Pancreas (tissue), 10 donors: ENCODE data around the gene GNAL. TPM values are rescaled to one million over a fixed set of nuclear protein-coding genes. Genes with fewer than 3 reads are reported as not detected.

Experiments
- ATAC-seq, 4 donors: fragments of 200-7000 bp; cut with Tn5 transposase; one replicate each; pipeline versions ENCODE4 v1.8.0 to v1.9.1; 2020; ENCODE audit warnings: mild to moderate bottlenecking in 4 of 4, moderate library complexity in 4 of 4
- DNase-seq, 6 donors: peaks; one replicate each; pipeline ENCODE4 v3.0.0-alpha.2; 2020
- FAIRE-seq: peaks from 2 replicates; lab custom pipeline; 2012; peaks lifted over from hg19 to GRCh38; lab: Jason Lieb, UNC
- H3K27ac ChIP-seq, 4 donors: fragments of 200-600 bp; sonication (generic); 1 replicate in 3 of 4; 2 replicates in 1 of 4; pipeline versions ENCODE4 v1.5.0 to v1.8.0; 2020
- H3K27me3 ChIP-seq, 4 donors: fragments of 200-600 bp; one replicate each; pipeline ENCODE4 v1.8.0; 2021
- H3K36me3 ChIP-seq, 3 donors: fragments of 200-600 bp; sonication (generic) in 1 of 3; one replicate each; pipeline versions ENCODE4 v1.5.0 to v1.8.0; 2020 to 2021
- H3K4me1 ChIP-seq, 3 donors: fragments of 200-600 bp; one replicate each; pipeline ENCODE4 v1.8.0; 2021
- H3K4me3 ChIP-seq, 4 donors: fragments of 200-600 bp; sonication (generic) in 2 of 4; one replicate each; pipeline versions ENCODE4 v1.5.0 to v1.8.0; 2020 to 2021
- H3K9me3 ChIP-seq, 4 donors: fragments of 200-600 bp; one replicate each; pipeline ENCODE4 v1.8.0; 2021
- WGBS, 2 donors: extraction: QIAGEN DNeasy Blood & Tissue Kit; methylation state at CpG; one replicate each; pipeline ENCODE4 v1.1.7; 2013; 5-methylcytosine and 5-hydroxymethylcytosine counted together
- intact Hi-C, 3 donors: fragments of 100-400 bp; cut with DNase I; formaldehyde crosslinking; loops; one replicate each; pipeline versions ENCODE4 v1.11.1 to v1.14.2; 2022
- polyA plus RNA-seq, 2 donors: library from polyadenylated mRNA; stranded (reverse); fragments of 200-250 nt; gene quantifications; one replicate each; pipeline ENCODE4 v1.2.3, GENCODE V29; 2013
- total RNA-seq, 6 donors: library from RNA; stranded (reverse); fragmentation: NEBNext Ultra II Directional in 4 of 6; extraction: Animal tissue kit (Norgen Biotek cat#: 25700) in 4 of 6; gene quantifications; one replicate each; pipeline versions ENCODE4 v1.2.1 to v1.2.4, GENCODE V29; 2021 to 2023
- TF ChIP-seq, protein P1 (sequence below), 4 donors: fragments of 200-600 bp; sonication (generic) in 3 of 4; IDR thresholded peaks; one replicate each; pipeline versions ENCODE4 v1.5.0 to v1.8.0; 2021; ENCODE audit warnings: antibody characterized with exemption in 4 of 4
- donor health status: healthy with polysubstance abuse.
- donor health status: DM: no; HTN: no; CAD: no; lungs with moderate emphysema.
- donor health status: DM: no; HTN: no; CAD: no.
- donor health status: control.
- donor health status: control.
- donor health status: Bipolar disorder and iron deficiency.
- donor health status: DM: yes; HTN: yes; CAD: no.
- donor health status: DM: no; HTN: no; CAD: no.
- donor health status: DM: no; HTN: no; CAD: no.
- donor health status: DM: yes; HTN: yes; CAD: no.

Gene GNAL
- total and polyA plus RNA-seq, 8 donors: 0.22 to 2.2 (median 0.71) TPM

DNA sequence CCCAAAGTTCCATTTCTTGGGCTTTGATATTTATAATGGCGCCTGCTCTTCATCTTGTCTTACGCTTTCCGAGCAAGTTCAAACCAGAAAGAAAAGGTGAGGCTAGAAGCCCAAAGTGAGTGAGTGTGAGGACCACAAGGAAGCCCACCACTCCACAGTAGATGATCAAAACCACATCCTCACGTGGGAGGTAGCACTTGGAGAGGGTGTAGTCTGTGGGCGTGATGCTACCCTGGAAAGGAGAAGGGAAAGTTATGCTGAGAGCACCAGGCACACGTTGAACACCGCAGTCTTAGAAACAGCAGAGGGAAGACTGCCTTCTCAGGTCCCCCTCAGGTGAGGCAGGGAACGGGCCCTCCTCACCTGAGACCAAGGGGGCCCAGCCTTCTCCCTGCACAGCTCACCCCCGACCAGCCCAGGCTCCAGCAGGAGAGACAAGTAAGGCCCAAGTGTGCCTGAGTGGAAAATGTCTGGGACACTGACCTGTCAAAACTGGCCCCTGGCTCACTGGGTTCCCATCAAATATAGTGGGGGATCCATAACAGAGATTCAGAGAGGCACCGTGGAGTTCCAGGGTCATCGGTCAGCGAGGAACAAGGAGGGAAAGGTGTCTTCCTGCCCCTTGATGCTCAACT, 195.4 kb downstream of the GNAL start:
- no peak for ATAC-seq
- TF ChIP-seq, protein P1, sequence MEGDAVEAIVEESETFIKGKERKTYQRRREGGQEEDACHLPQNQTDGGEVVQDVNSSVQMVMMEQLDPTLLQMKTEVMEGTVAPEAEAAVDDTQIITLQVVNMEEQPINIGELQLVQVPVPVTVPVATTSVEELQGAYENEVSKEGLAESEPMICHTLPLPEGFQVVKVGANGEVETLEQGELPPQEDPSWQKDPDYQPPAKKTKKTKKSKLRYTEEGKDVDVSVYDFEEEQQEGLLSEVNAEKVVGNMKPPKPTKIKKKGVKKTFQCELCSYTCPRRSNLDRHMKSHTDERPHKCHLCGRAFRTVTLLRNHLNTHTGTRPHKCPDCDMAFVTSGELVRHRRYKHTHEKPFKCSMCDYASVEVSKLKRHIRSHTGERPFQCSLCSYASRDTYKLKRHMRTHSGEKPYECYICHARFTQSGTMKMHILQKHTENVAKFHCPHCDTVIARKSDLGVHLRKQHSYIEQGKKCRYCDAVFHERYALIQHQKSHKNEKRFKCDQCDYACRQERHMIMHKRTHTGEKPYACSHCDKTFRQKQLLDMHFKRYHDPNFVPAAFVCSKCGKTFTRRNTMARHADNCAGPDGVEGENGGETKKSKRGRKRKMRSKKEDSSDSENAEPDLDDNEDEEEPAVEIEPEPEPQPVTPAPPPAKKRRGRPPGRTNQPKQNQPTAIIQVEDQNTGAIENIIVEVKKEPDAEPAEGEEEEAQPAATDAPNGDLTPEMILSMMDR (IDR thresholded peaks at IDR 0.05): no peak
- no peak for FAIRE-seq
- no peak overlapping the region for H3K4me3 ChIP-seq
- no peaks in the 10 kb centered on the region for H3K4me1 ChIP-seq
- no peaks in the 10 kb centered on the region for H3K27me3 ChIP-seq
- no peaks in the 10 kb centered on the region for H3K9me3 ChIP-seq
- 92 to 95% methylated on average over 12 of the region's 12 CpGs for WGBS, 2 donors
- intact Hi-C loops: loop anchor here in 1 of 3 donors (10.0 kb wide), 1 partner anchor 160 kb away; no protein-coding TSS in a partner anchor
- DNase-seq: no peak
- peaks cover 0 to 36% (median 12%) of the 10 kb centered on the region in 3 donors for H3K36me3 ChIP-seq
- H3K27ac ChIP-seq: no peak overlapping the region

DNA sequence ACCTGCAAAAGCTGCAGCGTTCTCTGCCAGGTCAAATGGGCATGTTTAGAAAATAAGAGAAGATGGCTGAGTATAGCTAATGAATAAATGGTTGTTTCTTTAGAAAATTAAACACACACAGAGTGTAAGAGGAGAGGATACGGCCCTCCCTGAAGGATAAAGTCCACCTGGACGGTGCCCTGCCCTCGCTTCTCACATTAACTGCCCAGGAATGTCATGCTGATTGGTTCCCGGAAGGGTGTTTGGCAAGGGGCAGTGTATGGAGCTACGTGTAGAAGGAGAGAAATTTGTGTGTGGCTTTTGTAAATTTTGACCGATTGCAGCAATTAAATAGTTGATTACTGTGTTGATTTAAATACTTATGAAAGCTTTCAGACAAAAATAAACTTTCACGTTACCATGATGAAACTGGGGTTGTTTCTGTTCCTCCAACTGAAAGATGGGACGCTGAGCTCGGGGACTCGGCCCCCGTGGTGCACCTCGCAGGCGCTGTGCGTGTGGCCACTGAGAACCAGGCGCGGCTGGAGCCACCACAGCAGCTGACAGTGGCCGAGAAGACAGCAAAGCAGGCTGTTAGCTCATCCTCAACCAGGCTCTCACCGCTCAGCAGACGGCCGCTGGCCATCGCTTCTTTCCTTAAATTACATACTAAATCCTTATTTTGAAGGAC, 196.3 kb downstream of the GNAL start:
- Histone ChIP-seq H3K4me3 (no peak overlapping the region), H3K27me3 (no peaks in the 10 kb centered on the region), H3K36me3 (peaks cover 0 to 36% (median 12%) of the 10 kb centered on the region in 3 donors), H3K4me1 (no peaks in the 10 kb centered on the region), H3K9me3 (no peaks in the 10 kb centered on the region), H3K27ac (no peak overlapping the region)
- DNase-seq (no peak), FAIRE-seq (no peak), ATAC-seq (peak in 1 of 4 donors; percentile 49)
- WGBS, 2 donors: 87 to 89% methylated on average over 22 of the region's 22 CpGs
- intact Hi-C loops: loop anchor here in 1 of 3 donors (10.0 kb wide), 1 partner anchor 161 kb away; no protein-coding TSS in a partner anchor
- TF ChIP-seq, protein P1 (IDR thresholded peaks at IDR 0.05): no peak

DNA sequence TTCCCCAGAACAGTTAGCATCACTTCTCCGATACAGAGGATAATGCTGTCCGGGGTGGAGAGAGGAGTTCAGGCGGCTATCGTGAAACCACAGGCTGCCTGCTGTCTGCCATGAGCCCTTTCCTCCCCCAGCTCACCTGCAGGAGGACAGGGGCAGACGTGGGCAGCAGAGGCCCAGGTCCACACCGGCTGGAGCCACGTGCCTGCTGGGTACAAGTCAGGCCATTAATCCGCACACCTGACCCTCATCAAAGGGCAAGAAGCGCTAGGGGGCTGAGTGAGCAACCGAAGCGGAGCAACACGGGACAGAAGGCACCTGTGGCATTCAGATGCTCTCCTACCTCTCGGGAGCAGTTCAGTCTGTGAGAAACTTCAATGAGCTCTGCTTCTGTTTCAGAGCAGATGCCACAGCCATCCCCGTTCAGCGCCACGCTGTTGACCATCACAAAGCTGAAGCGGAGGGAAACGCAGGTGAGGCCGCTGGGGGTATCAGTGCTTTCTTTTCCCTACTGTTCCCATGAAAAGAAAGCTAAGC, 197.6 kb downstream of the GNAL start:
- no peak for ATAC-seq
- 90 to 91% methylated on average over 19 of the region's 19 CpGs for WGBS, 2 donors

DNA sequence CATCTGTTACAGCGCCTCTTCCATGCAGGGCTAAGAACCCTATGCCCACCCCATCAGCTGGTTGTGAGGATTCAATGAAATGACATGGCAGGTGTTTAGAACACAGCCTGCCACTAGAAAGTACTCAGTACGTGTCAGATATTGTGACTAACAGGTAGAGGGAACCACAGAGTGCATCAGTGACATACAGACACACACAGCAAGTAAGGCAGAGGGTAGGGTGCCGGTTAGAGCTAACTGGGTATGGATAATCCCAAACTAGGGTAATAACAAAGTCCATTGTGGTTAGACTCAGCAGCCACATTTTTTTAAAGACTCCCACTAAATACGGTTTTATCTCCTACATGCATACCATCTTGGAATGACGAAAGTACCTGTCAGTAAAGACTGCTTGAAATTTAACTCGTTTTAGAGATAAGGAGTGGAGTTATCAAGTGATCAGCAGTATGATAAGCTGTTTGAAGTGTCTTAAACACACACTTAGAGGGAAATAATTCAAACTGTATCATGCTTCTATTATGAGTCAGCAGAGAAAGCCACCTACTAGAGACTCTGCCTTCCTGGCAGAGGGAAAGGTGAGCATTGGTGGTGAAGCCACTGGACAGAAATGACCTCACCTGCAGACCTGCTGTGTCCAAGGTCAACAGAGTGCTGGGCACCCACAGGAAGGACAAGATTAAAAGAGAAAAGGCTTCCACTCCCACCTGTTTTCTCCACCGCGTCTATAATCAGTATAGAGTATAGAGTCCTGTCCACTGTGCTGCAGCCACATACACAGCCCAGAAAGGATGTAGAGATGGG, 198.5 kb downstream of the GNAL start:
- H3K27me3 ChIP-seq: no peaks in the 10 kb centered on the region
- intact Hi-C loops: loop anchor here in 1 of 3 donors (10.0 kb wide), 1 partner anchor 163 kb away; no protein-coding TSS in a partner anchor
- ATAC-seq (peak in 3 of 4 donors; percentile 53 to 72 (median 65)), FAIRE-seq (peak; percentile 61), DNase-seq (no peak)
- peaks cover 0 to 36% (median 12%) of the 10 kb centered on the region in 3 donors for H3K36me3 ChIP-seq
- H3K27ac ChIP-seq: no peak overlapping the region
- H3K9me3 ChIP-seq: no peaks in the 10 kb centered on the region
- H3K4me1 ChIP-seq: no peaks in the 10 kb centered on the region
- H3K4me3 ChIP-seq: no peak overlapping the region
- WGBS, 2 donors: 58 to 62% methylated on average over 8 of the region's 8 CpGs
- TF ChIP-seq, protein P1 (IDR thresholded peaks at IDR 0.05): no peak

More for the DNA sequence above, 197.6 kb downstream of the GNAL start:
- H3K4me1 ChIP-seq: no peaks in the 10 kb centered on the region
- no peaks in the 10 kb centered on the region for H3K27me3 ChIP-seq
- DNase-seq (no peak), FAIRE-seq (no peak)
- intact Hi-C loops: loop anchor here in 1 of 3 donors (10.0 kb wide), 1 partner anchor 162 kb away; no protein-coding TSS in a partner anchor
- H3K9me3 ChIP-seq: no peaks in the 10 kb centered on the region
- TF ChIP-seq, protein P1 (IDR thresholded peaks at IDR 0.05): no peak
- H3K4me3 ChIP-seq: no peak overlapping the region
- H3K27ac ChIP-seq: no peak overlapping the region
- H3K36me3 ChIP-seq: peaks cover 0 to 36% (median 12%) of the 10 kb centered on the region in 3 donors
